Pancreas (tissue), 10 donors: ENCODE results near the gene NFIX. TPM values are rescaled to one million over a fixed set of nuclear protein-coding genes. Genes with fewer than 3 reads are reported as not detected.

Experiments used
- ATAC-seq, 4 donors: fragments of 200-7000 bp; cut with Tn5 transposase; one replicate each; pipeline versions ENCODE4 v1.8.0 to v1.9.1; 2020; ENCODE audit warnings: mild to moderate bottlenecking in 4 of 4, moderate library complexity in 4 of 4
- DNase-seq, 6 donors: peaks; one replicate each; pipeline ENCODE4 v3.0.0-alpha.2; 2020
- FAIRE-seq: peaks from 2 replicates; lab custom pipeline; 2012; peaks lifted over from hg19 to GRCh38; lab: Jason Lieb, UNC
- H3K27ac ChIP-seq, 4 donors: fragments of 200-600 bp; sonication (generic); 1 replicate in 3 of 4; 2 replicates in 1 of 4; pipeline versions ENCODE4 v1.5.0 to v1.8.0; 2020
- H3K27me3 ChIP-seq, 4 donors: fragments of 200-600 bp; one replicate each; pipeline ENCODE4 v1.8.0; 2021
- H3K36me3 ChIP-seq, 3 donors: fragments of 200-600 bp; sonication (generic) in 1 of 3; one replicate each; pipeline versions ENCODE4 v1.5.0 to v1.8.0; 2020 to 2021
- H3K4me1 ChIP-seq, 3 donors: fragments of 200-600 bp; one replicate each; pipeline ENCODE4 v1.8.0; 2021
- H3K4me3 ChIP-seq, 4 donors: fragments of 200-600 bp; sonication (generic) in 2 of 4; one replicate each; pipeline versions ENCODE4 v1.5.0 to v1.8.0; 2020 to 2021
- H3K9me3 ChIP-seq, 4 donors: fragments of 200-600 bp; one replicate each; pipeline ENCODE4 v1.8.0; 2021
- CTCF ChIP-seq, 4 donors: fragments of 200-600 bp; sonication (generic) in 3 of 4; IDR thresholded peaks; one replicate each; pipeline versions ENCODE4 v1.5.0 to v1.8.0; 2021; ENCODE audit warnings: antibody characterized with exemption in 4 of 4
- WGBS, 2 donors: extraction: QIAGEN DNeasy Blood & Tissue Kit; methylation state at CpG; one replicate each; pipeline ENCODE4 v1.1.7; 2013; 5-methylcytosine and 5-hydroxymethylcytosine counted together
- intact Hi-C, 3 donors: fragments of 100-400 bp; cut with DNase I; formaldehyde crosslinking; loops; one replicate each; pipeline versions ENCODE4 v1.11.1 to v1.14.2; 2022
- polyA plus RNA-seq, 2 donors: library from polyadenylated mRNA; stranded (reverse); fragments of 200-250 nt; gene quantifications; one replicate each; pipeline ENCODE4 v1.2.3, GENCODE V29; 2013
- total RNA-seq, 6 donors: library from RNA; stranded (reverse); fragmentation: NEBNext Ultra II Directional in 4 of 6; extraction: Animal tissue kit (Norgen Biotek cat#: 25700) in 4 of 6; gene quantifications; one replicate each; pipeline versions ENCODE4 v1.2.1 to v1.2.4, GENCODE V29; 2021 to 2023
- donor health status: healthy with polysubstance abuse.
- donor health status: DM: no; HTN: no; CAD: no; lungs with moderate emphysema.
- donor health status: DM: no; HTN: no; CAD: no.
- donor health status: control.
- donor health status: control.
- donor health status: Bipolar disorder and iron deficiency.
- donor health status: DM: yes; HTN: yes; CAD: no.
- donor health status: DM: no; HTN: no; CAD: no.
- donor health status: DM: no; HTN: no; CAD: no.
- donor health status: DM: yes; HTN: yes; CAD: no.

Gene NFIX
- total and polyA plus RNA-seq, 8 donors, result 8.3 to 45.1 (median 32.7) TPM

- H3K9me3 ChIP-seq, result no peaks in the 10 kb centered on the region
- no peak for FAIRE-seq
- H3K4me3 ChIP-seq, result no peak overlapping the region
- no peak for TF ChIP-seq CTCF (IDR thresholded peaks at IDR 0.05)
- H3K4me1 ChIP-seq, result peaks cover 0 to 6% (median 4%) of the 10 kb centered on the region in 3 donors
- H3K27ac ChIP-seq, result peak overlapping the region in 1 of 4 donors; percentile 52
- intact Hi-C loops, result no loop called here
- DNase-seq, result no peak
- WGBS, 2 donors, result 63 to 72% methylated on average over 13 of the region's 13 CpGs
- H3K36me3 ChIP-seq, result no peaks in the 10 kb centered on the region
- peak; percentile 11 to 49 (median 36) for ATAC-seq
- H3K27me3 ChIP-seq, result no peaks in the 10 kb centered on the region
Observed at GRCh38 chr19:13044231-13044836, 49.1 kb downstream of the NFIX start.

GRCh38 chr19:13045812-13046211 lies 50.5 kb downstream of the NFIX start:
- no peak for DNase-seq
- H3K36me3 ChIP-seq, result no peaks in the 10 kb centered on the region
- WGBS, 2 donors, result 85 to 94% methylated on average over 2 to 4 of the region's 4 CpGs
- no peak for TF ChIP-seq CTCF (IDR thresholded peaks at IDR 0.05)
- no peak for ATAC-seq
- no peak overlapping the region for H3K27ac ChIP-seq
- peaks cover 4 to 7% (median 6%) of the 10 kb centered on the region in 3 donors for H3K4me1 ChIP-seq
- no peaks in the 10 kb centered on the region for H3K9me3 ChIP-seq
- H3K4me3 ChIP-seq, result no peak overlapping the region
- H3K27me3 ChIP-seq, result no peaks in the 10 kb centered on the region
- intact Hi-C loops, result no loop called here
- no peak for FAIRE-seq

- 83 to 84% methylated on average over 7 of the region's 7 CpGs for WGBS, 2 donors
- TF ChIP-seq CTCF (IDR thresholded peaks at IDR 0.05), result no peak
Observed at GRCh38 chr19:13047374-13047773, 52.1 kb downstream of the NFIX start.

GRCh38 chr19:13050274-13050673 lies 55.0 kb downstream of the NFIX start:
- no peak for FAIRE-seq
- Histone ChIP-seq H3K36me3 (no peaks in the 10 kb centered on the region), H3K27me3 (no peaks in the 10 kb centered on the region), H3K4me1 (peaks cover 6 to 35% (median 23%) of the 10 kb centered on the region in 3 donors), H3K9me3 (no peaks in the 10 kb centered on the region), H3K27ac (no peak overlapping the region), H3K4me3 (no peak overlapping the region)
- DNase-seq, result no peak
- ATAC-seq, result no peak
- intact Hi-C loops, result no loop called here
- 75% methylated on average over 4 of the region's 4 CpGs for WGBS, 2 donors
- TF ChIP-seq CTCF (IDR thresholded peaks at IDR 0.05), result no peak

More at GRCh38 chr19:13047374-13047773, 52.1 kb downstream of the NFIX start:
- no peak overlapping the region for H3K27ac ChIP-seq
- H3K27me3 ChIP-seq, result no peaks in the 10 kb centered on the region
- FAIRE-seq (no peak), DNase-seq (no peak), ATAC-seq (no peak)
- H3K4me3 ChIP-seq, result no peak overlapping the region
- peaks cover 12 to 23% (median 16%) of the 10 kb centered on the region in 3 donors for H3K4me1 ChIP-seq
- intact Hi-C loops, result no loop called here
- no peaks in the 10 kb centered on the region for H3K36me3 ChIP-seq
- H3K9me3 ChIP-seq, result no peaks in the 10 kb centered on the region

GRCh38 chr19:13051557-13052165 lies 56.4 kb downstream of the NFIX start:
- Histone ChIP-seq H3K4me1 (peaks cover 12 to 40% (median 28%) of the 10 kb centered on the region in 3 donors), H3K27me3 (no peaks in the 10 kb centered on the region), H3K9me3 (no peaks in the 10 kb centered on the region), H3K27ac (peak overlapping the region in 3 of 4 donors; percentile 38 to 90 (median 86)), H3K36me3 (no peaks in the 10 kb centered on the region), H3K4me3 (peak overlapping the region in 2 of 4 donors; percentile 0 to 22)
- FAIRE-seq, result no peak
- 2% methylated on average over 23 of the region's 23 CpGs for whole genome bisulfite sequencing, 2 donors
- peak in 5 of 6 donors; percentile 59 to 85 (median 63) for DNase-seq
- intact Hi-C loops, result no loop called here
- TF ChIP-seq CTCF (IDR thresholded peaks at IDR 0.05), result no peak
- peak; percentile 57 to 81 (median 78) for ATAC-seq
